Omental fat pad (tissue), 4 donors: ENCODE data around the gene EPS15. TPM values are rescaled to one million over a fixed set of nuclear protein-coding genes. Genes with fewer than 3 reads are reported as not detected.
"Not testable (repeated sequence)": the region's sequence is repeated elsewhere in the genome, so short reads cannot be mapped to it uniquely, and the experiment has no call there.

Experiments
- ATAC-seq: fragments of 150-250 bp; one replicate; pipeline ENCODE4 v1.9.1; 2016; ENCODE audit warnings: mild to moderate bottlenecking, moderate library complexity; ENCODE audit not compliant: low FRiP score
- DNase-seq: peaks from one replicate; pipeline ENCODE4 v3.0.0-alpha.2; 2019; ENCODE audit warnings: low spot score
- total RNA-seq, 4 donors: library from RNA; depleted of rRNA; stranded (reverse); fragments of >200 nt; gene quantifications; one replicate each; pipeline ENCODE4 v1.1.0, GENCODE V29; 2016
- TF ChIP-seq, protein P1 (sequence below), 3 donors: fragments of 450-650 bp; IDR thresholded peaks; one replicate each; pipeline ENCODE4 v1.5.1; 2016 to 2017; ENCODE audit warnings: antibody characterized with exemption in 3 of 3, mild to moderate bottlenecking in 3 of 3, moderate library complexity in 2 of 3

The EPS15 gene
- total RNA-seq, 4 donors from 2014 or later: 83.1 to 186 (median 92.9) TPM

DNA sequence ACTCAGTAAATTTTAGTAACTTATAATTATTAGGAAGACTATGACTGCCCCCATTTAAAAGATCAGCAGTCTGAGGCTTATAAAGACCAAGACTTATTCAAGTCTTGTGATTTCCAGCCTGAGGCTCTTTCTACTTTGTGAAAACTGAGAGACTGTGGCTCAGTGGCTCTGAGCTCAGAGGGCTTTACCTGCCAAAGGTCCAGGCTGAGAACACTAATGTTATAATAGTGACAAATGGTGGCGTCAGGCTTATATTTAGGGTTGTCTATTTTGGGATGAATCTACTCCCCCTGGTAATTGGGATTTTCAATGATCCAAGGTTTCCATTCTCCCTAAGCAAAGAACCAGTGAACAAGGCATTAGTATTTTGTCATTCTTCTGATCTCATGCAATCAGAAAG is 42.6 kb upstream of the EPS15 start:
- ATAC-seq: no peak
- TF ChIP-seq, protein P1, sequence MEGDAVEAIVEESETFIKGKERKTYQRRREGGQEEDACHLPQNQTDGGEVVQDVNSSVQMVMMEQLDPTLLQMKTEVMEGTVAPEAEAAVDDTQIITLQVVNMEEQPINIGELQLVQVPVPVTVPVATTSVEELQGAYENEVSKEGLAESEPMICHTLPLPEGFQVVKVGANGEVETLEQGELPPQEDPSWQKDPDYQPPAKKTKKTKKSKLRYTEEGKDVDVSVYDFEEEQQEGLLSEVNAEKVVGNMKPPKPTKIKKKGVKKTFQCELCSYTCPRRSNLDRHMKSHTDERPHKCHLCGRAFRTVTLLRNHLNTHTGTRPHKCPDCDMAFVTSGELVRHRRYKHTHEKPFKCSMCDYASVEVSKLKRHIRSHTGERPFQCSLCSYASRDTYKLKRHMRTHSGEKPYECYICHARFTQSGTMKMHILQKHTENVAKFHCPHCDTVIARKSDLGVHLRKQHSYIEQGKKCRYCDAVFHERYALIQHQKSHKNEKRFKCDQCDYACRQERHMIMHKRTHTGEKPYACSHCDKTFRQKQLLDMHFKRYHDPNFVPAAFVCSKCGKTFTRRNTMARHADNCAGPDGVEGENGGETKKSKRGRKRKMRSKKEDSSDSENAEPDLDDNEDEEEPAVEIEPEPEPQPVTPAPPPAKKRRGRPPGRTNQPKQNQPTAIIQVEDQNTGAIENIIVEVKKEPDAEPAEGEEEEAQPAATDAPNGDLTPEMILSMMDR (IDR thresholded peaks at IDR 0.05): no peak
- no peak for DNase-seq

DNA sequence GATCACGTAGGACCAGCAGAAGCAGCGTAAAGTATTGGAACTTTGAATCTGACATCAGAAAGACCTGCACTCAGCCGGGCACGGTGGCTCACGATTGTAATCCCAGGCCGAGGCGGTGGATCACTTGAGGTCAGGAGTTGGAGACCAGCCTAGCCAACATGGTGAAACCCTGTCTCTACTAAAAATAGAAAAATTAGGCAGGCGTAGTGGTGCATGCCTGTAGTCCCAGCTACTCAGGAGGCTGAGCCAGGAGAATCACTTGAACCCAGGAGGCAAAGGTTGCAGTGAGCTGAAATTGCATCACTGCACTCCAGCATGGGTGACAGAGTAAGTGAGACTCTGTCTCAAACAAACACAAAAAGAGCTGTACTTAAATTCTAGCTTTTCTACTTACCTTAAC is 41.8 kb upstream of the EPS15 start:
- ATAC-seq, DNase-seq: not testable (repeated sequence)

DNA sequence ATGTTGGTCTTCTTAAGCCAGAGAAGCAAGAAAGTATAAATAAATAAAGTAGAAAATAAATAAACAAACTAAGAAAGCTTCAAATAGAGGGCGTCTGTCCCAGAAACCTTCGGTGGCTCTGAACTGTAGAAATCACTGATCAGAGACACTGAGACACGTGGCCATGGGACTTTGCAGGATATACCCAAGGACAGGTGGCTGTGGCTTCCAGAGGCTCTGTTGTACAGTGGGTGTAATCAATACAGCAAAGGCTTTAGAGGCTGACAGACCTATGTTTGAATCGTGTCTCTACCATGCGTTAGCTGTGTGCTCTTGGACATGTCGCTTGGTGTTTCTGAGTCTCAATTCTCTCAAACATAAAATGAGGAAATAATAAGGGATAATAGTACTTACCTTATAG is 41.0 kb upstream of the EPS15 start:
- ATAC-seq (no peak), DNase-seq (no peak)
- TF ChIP-seq, protein P1 (IDR thresholded peaks at IDR 0.05): no peak

DNA sequence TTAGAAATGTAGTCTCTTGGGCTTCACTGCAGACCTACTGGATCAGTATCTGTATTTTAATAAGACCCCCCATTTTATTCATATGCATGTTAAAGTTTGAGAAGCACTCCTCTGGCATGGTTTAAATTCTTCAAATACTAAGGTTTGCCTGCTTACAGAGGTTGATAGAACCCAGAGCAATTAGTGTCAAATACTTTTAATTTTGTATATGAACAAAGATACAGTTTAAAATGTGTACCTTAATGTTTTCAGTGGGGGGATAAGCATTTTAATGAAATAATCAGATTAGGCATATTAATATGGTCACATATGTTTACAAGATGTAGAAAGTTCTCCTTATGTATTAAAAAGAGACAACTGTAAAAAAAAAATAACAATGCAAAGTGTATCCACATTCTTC is 40.4 kb upstream of the EPS15 start:
- ATAC-seq: no peak
- TF ChIP-seq, protein P1 (IDR thresholded peaks at IDR 0.05): no peak
- DNase-seq: no peak

DNA sequence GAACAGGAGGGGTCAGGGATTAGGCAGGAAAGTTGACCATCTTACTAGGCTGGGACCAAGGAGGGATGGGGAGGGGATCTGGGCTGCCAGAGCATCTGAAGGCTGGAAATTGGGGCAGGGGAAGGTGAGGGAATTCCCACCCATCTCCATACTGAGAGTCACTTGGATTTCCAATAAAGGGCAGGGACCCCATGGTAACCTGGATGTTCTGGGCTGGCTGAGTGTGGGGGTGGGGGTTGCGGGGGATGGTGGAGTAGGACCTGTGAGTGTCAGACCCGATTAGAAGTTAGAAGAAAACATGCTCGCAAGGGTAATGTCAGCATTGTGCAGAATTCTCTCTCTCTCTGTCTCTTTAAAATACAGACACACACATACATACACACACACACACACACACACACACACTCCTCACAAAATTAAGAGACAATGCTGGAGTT is 40.0 kb upstream of the EPS15 start:
- TF ChIP-seq, protein P1 (IDR thresholded peaks at IDR 0.05): no peak
- DNase-seq (no peak), ATAC-seq (no peak)

DNA sequence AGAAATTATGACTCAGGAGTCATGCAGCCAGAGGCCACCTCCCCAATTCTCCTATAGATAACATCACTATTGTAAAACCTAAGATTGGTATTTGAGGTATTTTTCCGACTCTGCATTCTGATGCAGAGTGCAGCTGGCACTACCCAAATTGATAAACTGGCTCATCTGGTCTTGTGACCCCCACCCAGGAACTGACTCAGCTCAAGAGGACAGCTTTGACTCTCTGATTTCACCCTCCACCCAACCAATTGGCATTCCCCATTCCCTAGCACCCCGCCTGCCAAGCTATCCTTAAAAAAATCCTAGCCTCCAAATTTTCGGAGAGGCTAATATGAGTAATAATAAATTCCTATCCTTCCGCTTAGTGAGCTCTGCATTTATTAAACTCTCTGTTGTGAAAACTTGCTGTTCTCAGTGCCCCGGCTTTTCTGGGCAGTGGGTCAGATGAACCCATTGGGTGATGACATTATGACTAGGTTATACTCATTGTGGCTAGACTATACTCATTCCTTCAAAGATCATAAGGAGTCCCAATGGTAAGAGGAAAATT is 39.4 kb upstream of the EPS15 start:
- no peak for DNase-seq
- no peak for ATAC-seq
- TF ChIP-seq, protein P1 (IDR thresholded peaks at IDR 0.05): no peak

DNA sequence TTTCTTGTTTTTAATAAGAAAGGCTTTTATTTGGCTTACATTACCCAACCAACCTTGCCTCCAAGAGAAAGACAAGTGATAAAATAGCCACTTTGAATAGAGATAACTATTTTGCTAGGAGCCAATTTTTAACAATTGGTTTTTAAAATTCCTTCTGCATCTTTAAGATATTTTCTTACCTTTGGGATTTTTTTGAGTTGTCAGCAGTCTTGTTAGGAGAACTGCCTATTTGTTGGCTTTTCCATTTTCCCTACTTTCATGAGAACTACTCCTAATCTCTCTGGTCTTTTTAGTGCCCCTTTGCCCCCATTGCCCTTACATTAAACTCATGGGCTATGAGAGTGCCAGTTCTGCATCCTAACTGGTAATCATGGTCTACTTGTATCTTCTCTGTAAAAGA is 38.1 kb upstream of the EPS15 start:
- DNase-seq (no peak), ATAC-seq (no peak)
- TF ChIP-seq, protein P1 (IDR thresholded peaks at IDR 0.05): no peak
